Transverse colon (tissue), 4 donors: Measurements from ENCODE around the gene HPRT1. TPM values are rescaled to one million over a fixed set of nuclear protein-coding genes. Genes with fewer than 3 reads are reported as not detected.
A peak's percentile ranks its signal among the peaks of the same experiment; 100 is the strongest.
"Not testable (repeated sequence)": the region's sequence is repeated elsewhere in the genome, so short reads cannot be mapped to it uniquely, and the experiment has no call there.

ENCODE experiments used
- DNase-seq: peaks from one replicate; pipeline ENCODE4 v3.0.0-alpha.2; 2019
- H3K27ac ChIP-seq, 4 donors: fragments of 200-600 bp; sonication (generic); 2 replicates each; pipeline ENCODE4 v1.5.1; 2016 to 2018; ENCODE audit warnings: inconsistent platforms in 4 of 4
- H3K27me3 ChIP-seq: fragments of 200-600 bp; sonication (generic); 2 replicates; pipeline ENCODE4 v1.5.1; 2017; ENCODE audit warnings: inconsistent platforms
- H3K36me3 ChIP-seq, 4 donors: fragments of 200-600 bp; sonication (generic); 2 replicates each; pipeline ENCODE4 v1.5.1; 2017 to 2019; ENCODE audit warnings: inconsistent platforms in 4 of 4
- H3K4me1 ChIP-seq, 4 donors: fragments of 200-600 bp; sonication (generic); 2 replicates each; pipeline ENCODE4 v1.5.1; 2017 to 2020; ENCODE audit warnings: inconsistent platforms in 4 of 4
- H3K4me3 ChIP-seq, 4 donors: fragments of 200-600 bp; sonication (generic); 1 replicate in 1 of 4; 2 replicates in 3 of 4; pipeline versions ENCODE4 v1.5.1 to v1.6.1; 2017 to 2019; ENCODE audit warnings: inconsistent platforms in 4 of 4
- H3K9me3 ChIP-seq, 2 donors: fragments of 200-600 bp; sonication (generic); 2 replicates each; pipeline ENCODE4 v1.5.1; 2017 to 2019; ENCODE audit warnings: inconsistent platforms in 2 of 2
- CTCF ChIP-seq, 5 experiments: fragments of 200-600 bp in 3 of 5; fragments of 450-650 bp in 2 of 5; sonication (generic) in 3 of 5; IDR thresholded peaks; 1 replicate in 2 of 5; 2 replicates in 3 of 5; pipeline ENCODE4 v1.5.1; 2016 to 2017; ENCODE audit warnings: antibody characterized with exemption in 5 of 5, inconsistent platforms in 3 of 5, mild to moderate bottlenecking in 2 of 5, moderate library complexity in 1 of 5
- EP300 ChIP-seq: sonication (generic); formaldehyde crosslinking; IDR thresholded peaks from one replicate; pipeline ENCODE4 v1.6.1; 2017; ENCODE audit warnings: antibody characterized with exemption, low read depth
- POLR2A ChIP-seq: fragments of 450-650 bp; IDR thresholded peaks from one replicate; pipeline ENCODE4 v1.6.1; 2016; ENCODE audit warnings: antibody characterized with exemption, mild to moderate bottlenecking, moderate library complexity
- POLR2AphosphoS5 ChIP-seq, 3 donors: sonication (generic); formaldehyde crosslinking; IDR thresholded peaks; one replicate each; pipeline ENCODE4 v1.6.1; 2016; ENCODE audit warnings: antibody characterized with exemption in 3 of 3
- WGBS, 2 donors: methylation state at CpG; one replicate each; pipeline ENCODE4 v1.1.5; 2018; ENCODE audit warnings: low coverage in 1 of 2; 5-methylcytosine and 5-hydroxymethylcytosine counted together
- in situ Hi-C, 4 donors: fragments of 200-750 bp; cut with MboI; loops; one replicate each; pipeline versions ENCODE4 v1.15.0 to v1.15.1; 2017; ENCODE audit warnings: low sequenced_read_pairs in 3 of 4, low pct_ligation_motif_present in 1 of 4, low pct_unique_long_range_greater_than_20kb in 1 of 4
- intact Hi-C: fragments of 100-400 bp; cut with DNase I; formaldehyde crosslinking; loops from one replicate; pipeline ENCODE4 v1.15.1; 2023; ENCODE audit warnings: low total_unique reads
- total RNA-seq, 4 donors: library from RNA; depleted of rRNA; stranded (reverse); fragments of >200 nt; gene quantifications; one replicate each; pipeline ENCODE4 v1.1.0, GENCODE V29; 2016

HPRT1 gene
- total RNA-seq, 4 donors from 2014 or later: 10.1 to 16.1 (median 11.9) TPM

GRCh38 chrX:134460862-134461220, 876 bp downstream of the HPRT1 start:
- in situ Hi-C loops: no loop called here
- peaks cover 0 to 3% (median 0%) of the 10 kb centered on the region in 4 donors for H3K4me1 ChIP-seq
- peak overlapping the region; percentile 62 to 83 (median 70) for H3K4me3 ChIP-seq
- no peaks in the 10 kb centered on the region for H3K36me3 ChIP-seq
- H3K9me3 ChIP-seq: no peaks in the 10 kb centered on the region
- no peaks in the 10 kb centered on the region for H3K27me3 ChIP-seq
- 53% methylated on average over 9 of the region's 9 CpGs; no CpG with 5 or more reads in 1 of the 2 donors for WGBS, 2 donors
- no peak for TF ChIP-seq POLR2AphosphoS5 (IDR thresholded peaks at IDR 0.05)
- no peak for TF ChIP-seq POLR2A
- no peak for TF ChIP-seq EP300
- no peak for TF ChIP-seq CTCF (IDR thresholded peaks at IDR 0.05)
- H3K27ac ChIP-seq: peak overlapping the region; percentile 82 to 92 (median 89)
- intact Hi-C loops: no loop called here
- DNase-seq: no peak

- H3K4me3 ChIP-seq: no peak overlapping the region
- no peak for DNase-seq
- intact Hi-C loops (no loop called here), in situ Hi-C loops (no loop called here)
- H3K36me3 ChIP-seq: no peaks in the 10 kb centered on the region
- H3K4me1 ChIP-seq: peaks cover 0 to 3% (median 0%) of the 10 kb centered on the region in 4 donors
- TF ChIP-seq POLR2A: no peak
- 76 to 90% methylated on average over 2 to 3 of the region's 3 CpGs for WGBS, 2 donors
- no peak overlapping the region for H3K27ac ChIP-seq
- H3K27me3 ChIP-seq: no peaks in the 10 kb centered on the region
- no peaks in the 10 kb centered on the region for H3K9me3 ChIP-seq
These were observed 1.5 kb downstream of the HPRT1 start for GRCh38 chrX:134461437-134461836.

- H3K4me1 ChIP-seq: peaks cover 0 to 3% (median 0%) of the 10 kb centered on the region in 4 donors
- WGBS, 2 donors: 20% methylated on average over 2 of the region's 2 CpGs; no CpG with 5 or more reads in 1 of the 2 donors
- H3K36me3 ChIP-seq: no peaks in the 10 kb centered on the region
These were observed 3.0 kb downstream of the HPRT1 start for GRCh38 chrX:134462927-134463326.

GRCh38 chrX:134464453-134464852, 4.5 kb downstream of the HPRT1 start:
- H3K9me3 ChIP-seq, H3K4me1 ChIP-seq, H3K27ac ChIP-seq, intact Hi-C loops, DNase-seq, H3K36me3 ChIP-seq, H3K4me3 ChIP-seq, H3K27me3 ChIP-seq, in situ Hi-C loops: not testable (repeated sequence)
- 92% methylated on average over 6 of the region's 6 CpGs; no CpG with 5 or more reads in 1 of the 2 donors for WGBS, 2 donors

More at GRCh38 chrX:134462927-134463326, 3.0 kb downstream of the HPRT1 start:
- TF ChIP-seq CTCF (IDR thresholded peaks at IDR 0.05) (no peak), POLR2AphosphoS5 (IDR thresholded peaks at IDR 0.05) (no peak), EP300 (no peak), POLR2A (no peak)
- in situ Hi-C loops: no loop called here
- intact Hi-C loops: no loop called here
- no peaks in the 10 kb centered on the region for H3K27me3 ChIP-seq
- H3K4me3 ChIP-seq: no peak overlapping the region
- DNase-seq: no peak
- H3K9me3 ChIP-seq: no peaks in the 10 kb centered on the region
- H3K27ac ChIP-seq: no peak overlapping the region

- WGBS, 2 donors: 36% methylated on average over 2 of the region's 2 CpGs; no CpG with 5 or more reads in 1 of the 2 donors
- TF ChIP-seq EP300 (no peak), POLR2A (no peak), CTCF (IDR thresholded peaks at IDR 0.05) (no peak), POLR2AphosphoS5 (IDR thresholded peaks at IDR 0.05) (no peak)
- no peaks in the 10 kb centered on the region for H3K36me3 ChIP-seq
- no peak overlapping the region for H3K4me3 ChIP-seq
- intact Hi-C loops (no loop called here), in situ Hi-C loops (no loop called here)
- H3K27me3 ChIP-seq: no peaks in the 10 kb centered on the region
- H3K4me1 ChIP-seq: no peaks in the 10 kb centered on the region
- no peaks in the 10 kb centered on the region for H3K9me3 ChIP-seq
- no peak for DNase-seq
- no peak overlapping the region for H3K27ac ChIP-seq
These were observed 9.5 kb downstream of the HPRT1 start for GRCh38 chrX:134469486-134469885.
